K562 (cell line): ENCODE data around the gene COQ8A.

ENCODE experiments used
- CTCF ChIP-seq, 3 experiments: IDR thresholded peaks in 2 of 3; conservative IDR thresholded peaks in 1 of 3; 2 replicates each; pipeline ENCODE4 v1.5.1; 2011 to 2012; ENCODE audit warnings: low read length in 3 of 3, mild to moderate bottlenecking in 3 of 3, control low read depth in 2 of 3, improper control_type of control experiment in 1 of 3, inconsistent platforms in 1 of 3, low read depth in 1 of 3, mixed read lengths in 1 of 3, moderate library complexity in 1 of 3; ENCODE audit not compliant: insufficient read depth in 2 of 3
- POLR2H ChIP-seq: IDR thresholded peaks from 2 replicates; pipeline ENCODE4 v1.6.1; 2016; ENCODE audit warnings: missing genetic modification characterization, low read depth, mild to moderate bottlenecking, control low read depth, missing compliant biosample characterization, moderate library complexity

- TF ChIP-seq CTCF (IDR thresholded peaks at IDR 0.05 in 2 of 3, conservative IDR thresholded peaks at IDR 0.05 in 1 of 3; ENCODE audit: insufficient read depth in 2 of 3, low read depth in 1 of 3, low read length in 3 of 3) (no peak), POLR2H (tag) (no peak)
Observed at GRCh38 chr1:226973371-226973897, 33.3 kb downstream of the COQ8A start.
